IPS-15b (cell line): ENCODE results near the gene ZNF19.

Experiments used
- H3K27me3 ChIP-seq: one replicate; pipeline ENCODE4 v1.6.1; 2013; ENCODE audit warnings: low read length; ENCODE audit not compliant: control insufficient read depth, insufficient read depth
- H3K36me3 ChIP-seq: one replicate; pipeline ENCODE4 v1.6.1; 2013; ENCODE audit warnings: low read length; ENCODE audit not compliant: control insufficient read depth, insufficient read depth
- H3K4me1 ChIP-seq: one replicate; pipeline ENCODE4 v1.6.1; 2013; ENCODE audit warnings: mild to moderate bottlenecking, low read length; ENCODE audit not compliant: control insufficient read depth, insufficient read depth
- H3K4me3 ChIP-seq: one replicate; pipeline ENCODE4 v1.5.1; 2013; ENCODE audit warnings: low read depth, low read length
- H3K9ac ChIP-seq: one replicate; pipeline ENCODE4 v1.6.1; 2013; ENCODE audit warnings: low read depth, mild to moderate bottlenecking, low read length
- H3K9me3 ChIP-seq: one replicate; pipeline ENCODE4 v1.6.1; 2013; ENCODE audit warnings: mild to moderate bottlenecking, low read length; ENCODE audit not compliant: control insufficient read depth, insufficient read depth

ZNF19 gene

DNA sequence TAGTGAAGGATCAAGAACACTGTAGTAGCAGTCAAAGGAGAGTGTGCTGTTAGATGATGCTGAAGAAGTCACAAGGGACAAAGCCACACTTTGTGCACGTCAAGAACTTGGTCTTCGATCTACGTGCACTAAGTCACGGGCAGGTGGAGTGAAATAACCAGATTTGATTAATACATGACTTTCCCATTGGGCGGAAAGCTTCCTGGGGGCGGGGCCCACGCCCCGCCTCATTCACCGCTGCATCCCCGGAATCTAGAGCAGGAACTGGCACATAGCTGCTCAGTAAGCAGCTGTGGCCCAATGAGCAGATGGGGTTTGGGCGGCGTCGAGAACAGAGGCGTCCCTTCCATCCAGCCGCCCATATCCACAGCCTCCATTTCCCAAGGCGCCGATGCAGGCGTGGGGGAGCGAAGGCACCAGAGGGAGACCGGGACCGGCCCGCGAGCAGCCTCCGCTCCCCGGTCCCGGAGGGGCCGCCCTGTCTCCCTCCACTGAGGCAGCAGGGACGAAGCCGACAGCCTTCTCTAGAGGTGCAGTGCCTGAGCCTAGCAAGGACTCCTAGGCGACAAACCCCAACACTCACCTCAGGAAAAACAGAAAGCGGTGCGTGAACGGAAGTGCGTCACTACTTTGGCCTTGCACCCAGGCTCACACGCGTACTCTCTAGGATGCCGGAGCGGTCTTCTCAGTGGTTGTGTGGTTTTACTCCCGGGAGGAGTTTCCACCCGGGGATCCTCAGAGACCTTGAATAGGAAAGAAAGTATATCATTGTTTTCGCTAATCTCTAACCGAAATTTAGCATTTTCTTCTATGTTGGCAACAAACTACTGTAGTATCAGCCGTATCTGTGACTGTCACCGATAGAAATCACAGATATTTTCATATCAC, 4.9 kb downstream of the ZNF19 start:
- H3K4me3 ChIP-seq: peak overlapping the region; percentile 90
- peak overlapping the region; percentile 86 for H3K9ac ChIP-seq
- no peaks in the 10 kb centered on the region for H3K9me3 ChIP-seq
- no peaks in the 10 kb centered on the region for H3K27me3 ChIP-seq
- H3K4me1 ChIP-seq: no peaks in the 10 kb centered on the region
- H3K36me3 ChIP-seq: no peaks in the 10 kb centered on the region

DNA sequence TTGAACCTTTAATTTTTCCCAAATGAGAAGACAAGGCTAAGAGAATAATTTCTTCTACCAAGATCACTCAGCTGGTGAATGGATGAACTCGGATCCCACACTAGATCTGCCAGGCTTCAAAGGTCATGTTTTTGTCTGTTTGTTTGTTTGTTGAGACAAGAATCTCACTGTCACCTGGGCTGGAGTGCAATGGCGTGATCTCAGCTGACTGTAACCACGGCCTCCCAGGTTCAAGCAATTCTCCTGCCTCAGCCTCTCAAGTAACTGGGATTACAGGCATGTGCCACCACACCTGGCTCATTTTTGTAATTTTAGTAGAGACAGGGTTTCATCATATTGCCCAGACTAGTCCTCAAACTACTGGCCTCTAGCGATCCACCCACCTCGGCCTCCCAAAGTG, 6.6 kb downstream of the ZNF19 start:
- Histone ChIP-seq H3K36me3 (no peaks in the 10 kb centered on the region), H3K4me1 (no peaks in the 10 kb centered on the region), H3K9me3 (no peaks in the 10 kb centered on the region), H3K9ac (no peak overlapping the region), H3K27me3 (no peaks in the 10 kb centered on the region), H3K4me3 (no peak overlapping the region)

DNA sequence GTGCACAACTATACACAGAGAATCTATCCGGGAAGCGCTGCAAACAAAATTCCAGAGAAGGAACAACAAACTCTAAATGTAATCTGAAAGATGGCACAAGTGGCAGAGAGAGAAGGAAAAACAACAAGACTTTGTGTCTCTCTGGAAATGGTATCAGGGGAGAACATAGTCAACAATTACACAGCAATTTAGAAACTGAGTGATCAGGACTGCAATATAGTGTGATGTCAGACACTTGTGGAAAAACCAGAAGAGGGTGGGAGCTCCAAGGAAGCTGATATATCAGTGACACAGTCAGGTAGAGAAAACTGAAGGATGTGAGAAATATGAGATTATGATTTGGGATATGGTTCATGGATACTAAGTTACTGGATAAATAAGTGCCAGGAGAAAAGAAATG, 8.2 kb downstream of the ZNF19 start:
- Histone ChIP-seq H3K4me3 (no peak overlapping the region), H3K4me1 (no peaks in the 10 kb centered on the region), H3K9ac (no peak overlapping the region), H3K36me3 (no peaks in the 10 kb centered on the region), H3K27me3 (no peaks in the 10 kb centered on the region), H3K9me3 (no peaks in the 10 kb centered on the region)

DNA sequence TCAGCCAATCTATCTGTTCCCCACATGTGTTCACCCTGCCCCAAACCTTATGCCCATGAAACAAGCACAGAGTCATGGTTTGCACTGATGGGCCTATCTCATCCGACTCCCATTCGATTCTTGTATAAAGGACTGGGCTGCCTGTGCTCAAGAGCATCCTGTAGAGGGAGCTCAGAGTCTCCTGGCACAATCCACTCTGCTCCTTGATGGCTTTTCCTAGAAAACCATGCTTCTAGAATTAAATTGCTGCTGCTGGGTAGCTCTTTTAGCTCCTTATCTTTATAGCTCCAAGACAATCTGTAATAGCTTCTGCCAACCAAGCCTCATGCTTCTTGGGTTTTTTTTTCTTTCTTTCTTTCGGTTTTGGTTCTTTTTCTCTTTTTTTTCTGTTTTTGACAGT, 9.7 kb downstream of the ZNF19 start:
- Histone ChIP-seq H3K36me3 (no peaks in the 10 kb centered on the region), H3K27me3 (no peaks in the 10 kb centered on the region), H3K4me1 (no peaks in the 10 kb centered on the region), H3K4me3 (no peak overlapping the region), H3K9me3 (no peaks in the 10 kb centered on the region), H3K9ac (no peak overlapping the region)

DNA sequence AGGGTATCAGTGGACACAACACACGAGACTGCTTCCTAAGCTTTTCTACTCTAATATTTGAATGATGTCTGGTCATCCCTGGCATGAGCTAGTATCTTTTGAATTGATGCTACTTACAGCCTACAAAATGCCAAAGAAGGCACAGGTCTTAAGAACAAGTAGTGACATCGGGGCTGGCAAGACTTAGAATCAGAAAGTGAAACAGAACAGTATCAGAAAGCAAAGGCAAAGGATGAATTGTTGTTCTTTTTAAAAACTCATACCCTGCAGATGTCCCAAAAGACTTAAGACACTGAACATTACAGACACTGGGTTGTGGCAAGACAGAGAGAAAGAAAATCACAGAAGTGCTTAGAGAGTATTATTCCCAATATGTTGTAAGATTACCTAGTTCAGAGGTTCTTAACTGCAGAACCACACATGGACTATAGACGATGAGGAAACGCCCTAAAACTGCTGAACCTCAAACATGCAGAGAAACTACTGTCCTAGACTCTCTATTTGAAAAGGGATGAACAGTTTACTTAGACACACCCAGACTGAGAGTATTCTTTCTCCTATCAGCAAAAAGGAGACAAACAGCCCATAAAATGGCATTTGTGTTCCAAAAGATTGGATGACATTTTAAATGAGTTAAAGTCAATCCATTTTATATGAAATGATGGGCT, 12.5 kb downstream of the ZNF19 start:
- H3K4me1 ChIP-seq: no peaks in the 10 kb centered on the region
- no peak overlapping the region for H3K4me3 ChIP-seq
- H3K9me3 ChIP-seq: no peaks in the 10 kb centered on the region
- H3K27me3 ChIP-seq: no peaks in the 10 kb centered on the region
- no peak overlapping the region for H3K9ac ChIP-seq
- no peaks in the 10 kb centered on the region for H3K36me3 ChIP-seq

DNA sequence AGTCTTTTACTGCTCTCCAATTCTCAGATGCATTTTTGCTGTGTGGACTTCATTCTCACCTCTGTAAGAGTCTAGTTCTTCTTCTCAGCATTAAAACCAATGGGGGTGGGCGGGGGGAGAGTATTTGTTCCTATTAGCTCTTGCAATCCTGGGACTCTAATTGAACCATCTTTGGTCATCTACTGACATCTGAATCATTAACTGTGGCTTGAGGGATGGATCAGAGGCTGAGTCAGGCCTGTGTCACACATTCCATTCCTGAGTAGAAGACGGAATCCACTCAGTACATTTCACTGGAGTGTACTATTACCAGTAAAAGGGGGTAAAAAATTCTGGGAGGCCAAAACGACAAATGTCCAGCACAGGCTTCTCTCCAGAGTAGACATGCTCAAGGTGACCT, 14.3 kb downstream of the ZNF19 start:
- H3K9me3 ChIP-seq: no peaks in the 10 kb centered on the region
- H3K27me3 ChIP-seq: no peaks in the 10 kb centered on the region
- H3K4me3 ChIP-seq: no peak overlapping the region
- H3K9ac ChIP-seq: no peak overlapping the region
- H3K4me1 ChIP-seq: no peaks in the 10 kb centered on the region
- no peaks in the 10 kb centered on the region for H3K36me3 ChIP-seq

DNA sequence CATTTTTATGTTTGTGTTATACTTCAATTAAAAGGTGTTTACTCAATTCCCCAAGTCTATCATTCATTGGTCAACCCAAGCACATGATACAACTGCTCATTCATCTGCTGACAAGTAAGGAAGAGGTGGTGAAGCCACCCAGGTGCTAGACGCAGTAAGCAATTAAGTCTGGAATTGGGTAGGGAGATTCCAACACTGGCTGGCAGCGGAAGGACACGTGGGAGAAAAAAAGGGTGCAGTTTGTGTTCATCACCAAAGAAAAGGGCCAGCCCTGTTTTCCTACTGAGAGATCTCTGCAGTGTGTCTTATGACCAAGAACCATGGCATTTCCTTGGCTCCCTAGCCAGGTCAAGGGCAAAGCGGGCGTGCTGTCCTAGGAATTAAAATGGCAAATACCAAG, 15.2 kb downstream of the ZNF19 start:
- Histone ChIP-seq H3K4me1 (no peaks in the 10 kb centered on the region), H3K9me3 (no peaks in the 10 kb centered on the region), H3K4me3 (no peak overlapping the region), H3K9ac (no peak overlapping the region), H3K36me3 (no peaks in the 10 kb centered on the region), H3K27me3 (no peaks in the 10 kb centered on the region)

DNA sequence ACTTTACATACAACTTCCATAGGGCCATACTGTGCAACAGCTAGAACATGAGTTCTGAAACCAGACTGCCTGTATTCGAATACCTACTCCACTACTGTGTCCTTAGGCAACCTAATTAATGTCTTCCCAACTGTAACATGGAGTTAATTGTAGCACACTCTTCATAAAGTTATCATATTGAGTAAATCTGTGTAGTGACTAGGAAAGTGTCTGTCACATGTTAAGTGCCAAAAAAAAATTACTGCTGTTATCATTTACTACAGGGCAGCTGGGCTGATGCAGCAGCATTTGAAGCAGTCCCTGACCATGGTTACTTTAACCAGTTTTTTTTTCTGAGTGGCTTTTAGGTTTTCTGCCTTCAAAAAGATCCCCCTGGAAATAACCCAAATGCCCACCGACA, 16.2 kb downstream of the ZNF19 start:
- Histone ChIP-seq H3K27me3 (no peaks in the 10 kb centered on the region), H3K36me3 (no peaks in the 10 kb centered on the region), H3K9me3 (no peaks in the 10 kb centered on the region), H3K4me1 (no peaks in the 10 kb centered on the region), H3K9ac (no peak overlapping the region), H3K4me3 (no peak overlapping the region)

DNA sequence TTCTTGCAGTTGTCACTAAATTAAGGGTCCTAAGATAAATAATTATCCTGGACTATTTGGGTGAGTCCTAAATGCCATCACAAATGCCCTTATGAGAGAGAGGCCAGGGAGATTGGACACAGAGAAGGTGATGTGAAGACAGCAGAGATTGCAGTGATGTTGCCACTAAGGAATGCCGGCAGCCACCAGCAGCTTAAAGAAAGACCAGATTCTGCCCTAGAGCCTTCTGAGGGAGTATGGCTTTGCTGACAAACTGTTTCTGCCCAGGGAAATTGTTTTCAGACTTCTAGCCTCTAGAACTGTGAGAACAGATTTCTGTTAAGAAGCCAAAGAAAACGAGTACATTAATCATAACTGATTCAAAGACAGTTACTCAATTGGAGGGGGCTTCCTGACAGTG, 17.1 kb downstream of the ZNF19 start:
- H3K4me3 ChIP-seq: no peak overlapping the region
- no peaks in the 10 kb centered on the region for H3K36me3 ChIP-seq
- no peaks in the 10 kb centered on the region for H3K4me1 ChIP-seq
- H3K9me3 ChIP-seq: no peaks in the 10 kb centered on the region
- no peaks in the 10 kb centered on the region for H3K27me3 ChIP-seq
- H3K9ac ChIP-seq: no peak overlapping the region

DNA sequence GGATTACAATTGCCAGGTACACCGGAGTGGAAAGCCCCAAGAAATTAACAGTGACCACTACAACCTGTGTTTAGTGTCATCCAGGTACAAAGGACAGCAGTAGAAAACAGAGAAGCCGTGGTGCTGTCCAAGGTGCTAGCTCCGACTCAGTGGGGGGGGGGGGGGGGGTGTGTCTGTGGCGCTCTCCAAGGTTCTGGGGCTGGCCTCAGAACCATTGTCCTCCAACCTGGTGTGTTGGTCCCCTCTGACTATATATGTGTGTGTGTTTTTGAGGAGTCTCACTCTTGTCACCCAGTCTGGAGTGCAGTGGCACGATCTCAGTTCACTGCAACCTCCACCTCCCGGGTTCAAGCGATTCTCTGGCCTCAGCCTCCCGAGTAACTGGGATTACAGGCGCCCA, 21.3 kb downstream of the ZNF19 start:
- Histone ChIP-seq H3K9ac (no peak overlapping the region), H3K9me3 (no peaks in the 10 kb centered on the region), H3K27me3 (no peaks in the 10 kb centered on the region), H3K4me1 (no peaks in the 10 kb centered on the region), H3K4me3 (no peak overlapping the region), H3K36me3 (no peaks in the 10 kb centered on the region)

DNA sequence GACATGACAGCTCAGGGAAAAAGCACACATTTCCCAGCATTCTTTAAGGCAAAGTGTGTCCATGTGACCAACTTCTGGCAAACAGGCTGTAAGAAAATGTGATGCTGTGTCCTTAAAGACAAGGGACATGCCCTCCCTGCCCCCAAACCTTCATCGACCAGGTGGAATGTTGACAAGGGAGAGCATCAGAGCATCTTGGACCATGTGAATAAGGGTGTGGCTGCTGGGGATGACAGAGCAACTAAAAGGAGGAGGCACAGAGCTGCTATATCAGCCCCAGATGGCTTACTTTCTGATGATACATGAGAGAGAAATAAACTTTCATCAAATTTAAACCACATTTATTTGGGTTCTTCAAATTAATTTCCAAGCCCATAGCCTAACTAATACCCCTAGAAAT, 24.9 kb downstream of the ZNF19 start:
- no peaks in the 10 kb centered on the region for H3K36me3 ChIP-seq
- no peak overlapping the region for H3K9ac ChIP-seq
- H3K4me3 ChIP-seq: no peak overlapping the region
- no peaks in the 10 kb centered on the region for H3K27me3 ChIP-seq
- no peaks in the 10 kb centered on the region for H3K9me3 ChIP-seq
- no peaks in the 10 kb centered on the region for H3K4me1 ChIP-seq
